Fibroblast of skin of scalp (primary cell): ENCODE measurements around the gene GTPBP6.
A peak's percentile ranks its signal among the peaks of the same experiment; 100 is the strongest.
"Not testable (repeated sequence)": the region's sequence is repeated elsewhere in the genome, so short reads cannot be mapped to it uniquely, and the experiment has no call there.

Source experiments
- DNase-seq: peaks from one replicate; pipeline ENCODE4 v3.0.0-alpha.2; 2013

The GTPBP6 gene

GRCh38 chrX:334331-334891 lies 15.8 kb upstream of the GTPBP6 start:
- DNase-seq: no peak

DNA sequence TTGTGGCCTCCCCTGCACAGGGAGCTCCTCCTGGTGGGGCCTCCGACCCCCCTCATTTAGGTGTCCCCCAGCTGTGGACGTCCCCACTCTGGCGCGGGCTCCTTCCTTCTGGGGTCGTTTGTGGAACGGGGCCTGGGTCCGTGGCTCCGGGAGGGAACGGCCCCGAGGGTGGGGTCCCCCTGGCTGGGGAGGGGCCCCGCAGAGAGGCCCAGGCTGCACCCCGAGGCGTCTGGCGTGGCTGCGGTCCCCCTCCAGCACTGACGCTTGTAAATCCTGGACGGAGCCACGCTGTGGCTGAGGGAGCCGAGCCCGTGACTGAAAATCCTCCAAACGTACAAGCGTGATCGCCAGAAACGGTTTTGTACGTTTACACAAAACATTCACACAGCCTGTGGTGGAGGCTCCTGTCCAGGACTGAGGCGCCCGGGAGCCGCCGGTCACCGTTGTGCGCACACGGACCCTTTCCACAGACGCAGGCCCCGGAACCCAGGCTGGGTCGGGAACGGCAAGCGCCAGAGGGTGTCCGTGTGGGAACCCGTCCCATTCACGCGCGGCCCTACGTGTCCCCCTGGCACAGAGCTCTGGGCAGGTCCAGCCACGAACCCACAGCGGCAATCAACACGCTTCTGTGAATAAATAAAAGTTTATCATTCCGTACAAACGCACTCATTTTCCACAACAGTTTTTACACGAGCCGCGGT lies 15.2 kb upstream of the GTPBP6 start:
- no peak for DNase-seq

- DNase-seq: no peak
Measured at GRCh38 chrX:332916-333610, 14.5 kb upstream of the GTPBP6 start.

DNA sequence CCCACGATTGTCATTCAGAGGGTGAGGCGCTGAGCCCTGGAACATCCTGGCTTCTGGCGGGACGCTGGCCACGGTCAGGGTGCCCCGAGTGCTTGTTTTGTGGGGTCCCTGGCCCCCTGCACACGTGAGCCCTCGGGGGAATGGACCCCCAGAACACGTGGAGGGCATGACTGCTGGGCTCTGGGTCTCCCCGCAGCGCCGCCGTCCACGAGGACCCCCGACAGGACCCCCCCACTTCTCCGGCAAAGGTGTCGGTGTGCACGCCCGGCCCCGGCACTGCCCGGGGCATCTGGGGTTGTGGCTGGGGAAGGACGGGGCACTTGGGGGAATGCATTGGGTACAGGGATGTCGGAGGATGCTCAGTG lies 13.9 kb upstream of the GTPBP6 start:
- no peak for DNase-seq

GRCh38 chrX:331825-332495 lies 13.4 kb upstream of the GTPBP6 start:
- DNase-seq: no peak

GRCh38 chrX:331151-331824 lies 12.7 kb upstream of the GTPBP6 start:
- DNase-seq: peak; percentile 72

DNA sequence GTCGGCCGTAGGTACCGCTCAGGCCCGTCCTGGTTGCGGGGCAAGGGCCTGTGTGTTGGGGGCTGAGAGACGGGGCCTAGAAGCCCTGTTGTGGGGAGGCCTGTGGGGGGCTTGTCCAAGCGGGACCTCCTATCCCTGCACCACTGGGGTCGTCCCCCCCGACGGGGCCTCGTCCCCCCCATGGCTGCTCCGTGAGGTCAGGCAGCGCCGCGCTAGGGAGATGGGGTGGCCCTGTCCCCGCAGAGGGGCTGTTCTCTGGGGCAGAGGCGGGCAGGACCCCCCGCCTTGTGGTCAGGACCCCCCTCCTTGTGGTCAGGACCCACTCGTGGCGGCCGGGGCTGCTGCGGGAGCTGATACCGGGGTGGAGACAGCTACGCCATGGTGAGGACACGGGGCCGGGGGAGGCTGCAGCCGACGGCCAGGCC lies 12.1 kb upstream of the GTPBP6 start:
- DNase-seq: no peak

DNA sequence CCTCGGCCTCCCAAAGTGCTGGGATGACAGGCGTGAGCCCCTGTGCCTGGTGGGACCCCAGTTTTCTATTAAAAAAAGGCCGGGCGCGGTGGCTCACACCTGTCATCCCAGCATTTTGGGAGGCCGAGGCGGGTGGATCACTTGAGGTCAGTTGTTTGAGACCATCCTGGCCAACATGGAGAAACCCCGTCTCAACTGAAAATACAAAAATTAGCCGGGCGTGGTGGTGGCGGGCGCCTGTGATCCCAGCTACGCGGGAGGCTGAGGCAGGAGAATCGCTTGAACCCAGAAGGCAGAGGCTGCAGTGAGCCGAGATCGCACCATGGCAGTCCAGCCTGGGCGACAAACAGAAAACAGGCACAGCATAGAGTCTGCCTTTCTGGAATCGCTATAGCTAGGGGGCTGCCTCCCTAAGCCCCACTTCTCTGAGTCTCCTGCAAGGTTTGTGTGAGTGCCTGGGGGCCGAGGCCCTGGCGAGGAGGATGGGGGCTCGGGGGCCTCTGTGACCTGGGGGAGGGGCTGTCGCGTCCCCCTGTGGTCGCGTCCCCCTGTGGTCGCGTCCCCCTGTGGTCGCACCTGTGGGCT lies 11.6 kb upstream of the GTPBP6 start:
- not testable (repeated sequence) for DNase-seq

DNA sequence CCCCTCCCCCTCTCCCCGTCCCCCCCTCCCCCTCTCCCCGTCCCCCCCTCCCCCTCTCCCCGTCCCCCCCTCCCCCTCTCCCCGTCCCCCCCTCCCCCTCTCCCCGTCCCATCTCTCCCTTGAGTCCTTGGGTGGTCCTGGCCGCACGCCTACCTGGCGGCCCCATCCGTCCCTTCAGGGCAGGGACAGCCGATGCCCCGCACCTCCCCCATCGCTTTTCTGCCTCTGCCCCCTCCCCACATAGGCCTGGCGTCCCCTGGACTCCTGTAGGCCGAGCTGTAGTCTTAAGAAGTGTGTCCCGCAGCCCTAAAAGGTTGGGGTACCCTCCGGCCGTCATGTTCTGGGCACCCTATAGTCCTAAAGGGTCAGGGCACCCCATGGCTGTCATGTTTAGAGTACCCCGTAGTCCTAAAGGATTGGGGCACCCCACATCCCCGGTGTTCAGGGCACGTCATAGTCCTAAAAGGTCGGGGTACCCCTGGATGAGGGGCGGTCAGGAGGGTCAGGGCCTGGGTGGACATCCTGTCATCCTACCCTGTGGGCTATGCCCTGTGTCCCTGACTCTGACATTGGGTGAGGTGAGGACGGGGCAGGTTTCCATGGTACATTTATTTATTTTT lies 10.8 kb upstream of the GTPBP6 start:
- DNase-seq: no peak

DNA sequence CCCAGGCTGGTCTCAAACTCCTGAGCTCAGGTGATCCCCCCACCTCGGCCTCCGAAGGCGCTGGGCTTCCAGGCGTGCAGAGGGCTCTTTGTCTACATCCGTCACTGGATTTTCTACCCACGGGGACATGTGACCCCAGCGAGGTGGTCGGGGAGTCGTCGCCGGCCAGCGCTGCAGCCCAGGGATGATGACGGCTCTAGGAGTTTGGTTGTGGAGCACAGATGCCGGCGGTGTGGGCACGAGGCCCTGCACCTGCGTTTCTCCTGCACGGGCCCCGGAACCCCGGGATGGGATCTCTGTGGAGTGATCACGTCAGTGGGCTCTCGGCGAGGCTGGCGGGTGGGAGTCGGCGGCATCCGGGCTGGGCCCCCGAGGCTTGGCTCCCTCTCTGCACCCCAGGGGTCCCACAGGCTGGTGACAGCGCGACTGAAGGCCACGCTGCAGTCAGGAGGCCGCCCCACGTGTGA lies 9.1 kb upstream of the GTPBP6 start:
- DNase-seq: no peak

DNA sequence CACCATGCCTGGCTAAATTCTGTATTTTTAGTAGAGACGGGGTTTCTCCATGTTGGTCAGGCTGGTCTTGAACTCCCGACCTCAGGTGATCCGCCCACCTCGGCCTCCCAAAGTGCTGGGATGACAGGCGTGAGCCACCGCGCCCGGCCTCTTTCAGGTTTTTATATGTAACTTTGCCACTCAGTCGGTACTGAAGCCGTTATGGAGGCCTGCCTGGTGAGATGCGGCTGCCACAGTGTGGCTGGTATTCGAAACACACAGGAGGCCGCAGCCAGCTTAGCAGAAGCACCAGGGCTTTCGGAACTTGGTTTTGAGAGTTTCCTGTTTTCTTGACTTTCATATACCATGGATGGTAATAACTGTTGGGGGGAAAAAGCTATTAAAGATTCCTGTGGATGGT lies 6.1 kb upstream of the GTPBP6 start:
- peak; percentile 39 for DNase-seq

DNA sequence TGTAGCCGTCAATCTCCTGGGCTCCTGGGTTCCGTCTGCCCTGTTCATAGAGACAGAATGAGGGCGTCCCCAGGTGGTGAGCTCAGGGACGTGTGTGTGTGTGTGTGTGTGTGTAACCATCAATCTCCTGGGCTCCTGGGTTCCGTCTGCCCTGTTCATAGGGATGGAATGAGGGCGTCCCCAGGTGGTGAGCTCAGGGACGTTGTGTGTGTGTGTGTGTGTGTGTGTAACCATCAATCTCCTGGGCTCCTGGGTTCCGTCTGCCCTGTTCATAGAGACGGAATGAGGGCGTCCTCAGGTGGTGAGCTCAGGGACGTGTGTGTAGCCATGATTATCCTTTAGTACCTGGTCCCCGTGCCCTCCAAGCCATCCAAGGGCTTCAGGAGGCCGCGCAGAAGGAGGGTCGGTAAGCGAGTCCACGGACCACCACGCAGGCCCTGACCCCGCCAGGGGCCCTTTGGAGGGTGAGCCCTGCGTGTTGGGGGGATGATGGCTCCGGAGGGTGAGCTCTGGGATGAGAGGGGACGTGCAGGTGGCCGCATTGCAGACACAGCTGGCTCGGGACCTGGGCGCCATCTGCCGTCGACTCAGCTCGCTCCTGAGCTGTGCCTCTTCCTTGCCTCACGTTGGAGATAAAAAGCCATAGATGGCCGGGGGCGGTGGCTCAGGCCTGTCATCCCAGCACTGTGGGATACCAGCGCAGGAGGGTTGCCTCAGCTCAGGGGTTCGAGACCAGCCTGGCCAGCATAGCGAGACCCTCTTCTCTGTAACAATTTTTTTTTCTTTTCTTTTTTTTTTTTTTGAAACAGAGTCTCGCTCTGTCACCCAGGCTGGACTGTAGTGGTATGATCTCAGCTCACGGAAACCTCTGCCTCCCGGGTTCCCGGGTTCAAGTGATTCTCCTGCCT lies 5.4 kb upstream of the GTPBP6 start:
- peak; percentile 36 for DNase-seq

- DNase-seq: no peak
Measured at GRCh38 chrX:320126-320783, 1.7 kb upstream of the GTPBP6 start.

- no peak for DNase-seq
Measured at GRCh38 chrX:319579-320125, 1.1 kb upstream of the GTPBP6 start.

DNA sequence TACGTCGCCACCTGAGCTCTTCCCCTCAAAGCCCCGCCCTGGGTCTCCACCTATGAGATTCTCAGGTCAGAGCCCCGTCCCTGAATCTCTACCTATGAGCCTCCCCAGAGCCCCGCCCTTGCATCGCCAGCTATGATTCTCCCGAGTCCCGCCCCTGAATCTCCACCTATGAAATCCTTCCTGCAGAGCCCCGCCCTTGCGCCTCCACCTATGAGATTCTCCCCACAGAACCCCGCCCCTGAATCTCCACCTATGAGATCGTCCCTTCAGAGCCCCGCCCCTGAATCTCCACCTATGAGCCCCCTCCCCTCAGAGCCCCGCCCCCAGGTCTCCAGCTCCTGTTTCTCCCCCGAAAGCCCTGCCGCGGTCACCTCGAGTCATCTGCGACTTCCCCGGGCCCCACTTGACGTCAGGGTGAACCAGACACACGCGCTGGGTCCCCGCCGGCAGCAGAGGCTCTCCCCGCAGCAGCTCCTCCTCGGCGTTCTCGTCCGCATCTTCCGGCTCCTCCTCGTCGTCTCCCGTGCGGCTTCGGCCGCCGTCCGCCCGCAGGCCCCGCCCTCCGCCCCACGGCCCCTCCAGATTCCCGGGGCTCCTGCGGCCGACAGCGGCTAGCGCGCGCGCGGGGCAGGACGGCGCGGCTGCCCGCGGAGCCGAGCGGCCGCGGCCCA lies 393 bp downstream of the GTPBP6 start:
- peak; percentile 99 for DNase-seq

DNA sequence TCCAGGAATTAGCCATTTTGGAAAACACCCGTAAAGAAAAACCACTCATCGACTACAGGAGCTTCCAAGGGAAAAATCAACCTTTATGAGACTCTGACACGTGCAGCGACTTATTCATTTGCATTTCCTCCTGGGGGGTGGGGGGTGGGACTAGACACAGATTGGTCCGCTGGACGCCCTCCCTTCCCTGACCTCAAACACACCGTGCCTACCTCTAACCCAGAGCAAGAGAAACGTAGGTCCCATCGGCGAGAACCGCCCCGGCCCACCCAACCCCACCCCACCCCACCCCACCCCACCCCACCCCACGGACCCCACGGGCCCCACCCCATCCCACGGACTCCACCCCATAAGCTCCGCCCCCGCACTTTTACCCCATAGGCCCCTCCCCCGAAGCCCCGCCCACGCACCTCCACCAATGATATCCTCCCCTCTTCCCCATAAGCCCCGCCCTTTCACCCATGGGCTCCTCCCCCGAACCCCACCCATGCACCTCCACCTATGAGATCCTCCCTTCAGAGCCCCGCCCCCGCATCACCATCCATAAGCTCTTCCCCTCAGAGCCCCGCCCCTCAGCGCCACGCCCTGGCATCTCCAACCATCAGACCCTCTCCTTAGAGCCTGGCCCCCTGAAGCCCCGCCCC lies 1.1 kb downstream of the GTPBP6 start:
- no peak for DNase-seq

DNA sequence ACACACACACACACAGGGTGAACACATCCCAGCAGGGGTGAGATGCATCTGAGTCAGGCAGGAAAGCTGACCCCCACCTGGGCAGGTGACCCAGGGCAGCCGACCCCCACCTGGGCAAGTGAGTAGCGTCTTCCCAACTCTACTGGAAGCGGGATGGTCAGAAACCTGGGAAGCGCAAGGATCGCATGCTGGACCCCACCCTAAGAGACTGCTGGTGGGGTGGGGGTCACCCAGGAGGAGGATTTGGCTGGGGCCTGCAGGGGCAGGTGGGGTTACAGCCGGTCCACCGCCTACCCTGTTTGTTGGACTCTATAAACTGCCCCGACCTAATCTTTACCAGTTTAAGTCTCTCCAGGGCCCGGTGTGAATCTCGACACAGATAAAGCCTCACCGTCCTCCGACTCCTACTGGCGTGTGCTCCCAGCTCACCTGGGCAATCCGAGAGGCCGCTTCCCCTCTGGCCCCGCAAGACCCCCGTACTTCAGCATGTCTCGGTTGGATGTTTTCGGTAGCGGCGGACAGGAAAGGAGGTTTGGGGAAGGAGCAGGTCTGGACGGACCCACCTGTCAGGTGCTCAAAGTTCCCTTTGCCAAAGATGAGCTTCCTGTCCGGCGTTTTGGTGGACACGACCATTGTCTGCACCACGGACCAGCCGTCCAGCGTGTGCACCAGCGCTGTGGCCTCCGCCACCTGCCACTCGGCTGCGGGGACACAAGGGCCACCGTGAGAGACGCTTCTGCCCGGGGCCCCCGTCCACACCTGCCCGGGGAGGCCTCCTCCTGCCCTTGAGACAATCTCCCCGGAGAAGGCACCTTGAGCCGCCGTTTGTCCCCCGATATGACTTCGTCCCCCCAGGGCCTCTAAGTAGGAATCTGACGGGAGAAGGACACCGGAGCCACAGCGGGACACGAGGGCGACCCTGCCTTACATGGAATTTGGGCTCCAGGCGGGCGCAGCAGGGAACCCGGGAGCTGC lies 2.0 kb downstream of the GTPBP6 start:
- DNase-seq: no peak
